Measurements from ENCODE around the gene HSD17B2.

The HSD17B2 gene

DNA sequence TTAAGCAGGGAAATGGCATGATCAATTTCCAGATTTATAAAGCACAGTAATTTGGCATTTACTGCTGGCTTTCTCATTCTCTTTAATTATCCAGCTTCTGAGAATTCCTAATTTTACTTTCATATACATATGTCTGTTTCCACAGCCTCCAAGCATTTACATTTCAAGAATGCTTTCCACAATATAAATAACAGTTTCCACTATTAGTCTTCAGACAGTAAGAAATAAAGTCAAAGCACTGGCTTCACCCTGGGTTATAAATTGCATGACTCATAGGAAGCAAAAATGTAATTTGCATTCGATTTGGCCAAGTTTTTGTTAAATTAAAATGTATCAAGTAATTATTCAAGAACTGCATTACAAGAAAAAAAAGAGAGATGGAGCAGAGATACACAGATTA lies 81.5 kb downstream of the HSD17B2 start:
- no peak overlapping the region for H3K27ac ChIP-seq
- H3K36me3 ChIP-seq = no peaks in the 10 kb centered on the region
- TF ChIP-seq, protein P1, sequence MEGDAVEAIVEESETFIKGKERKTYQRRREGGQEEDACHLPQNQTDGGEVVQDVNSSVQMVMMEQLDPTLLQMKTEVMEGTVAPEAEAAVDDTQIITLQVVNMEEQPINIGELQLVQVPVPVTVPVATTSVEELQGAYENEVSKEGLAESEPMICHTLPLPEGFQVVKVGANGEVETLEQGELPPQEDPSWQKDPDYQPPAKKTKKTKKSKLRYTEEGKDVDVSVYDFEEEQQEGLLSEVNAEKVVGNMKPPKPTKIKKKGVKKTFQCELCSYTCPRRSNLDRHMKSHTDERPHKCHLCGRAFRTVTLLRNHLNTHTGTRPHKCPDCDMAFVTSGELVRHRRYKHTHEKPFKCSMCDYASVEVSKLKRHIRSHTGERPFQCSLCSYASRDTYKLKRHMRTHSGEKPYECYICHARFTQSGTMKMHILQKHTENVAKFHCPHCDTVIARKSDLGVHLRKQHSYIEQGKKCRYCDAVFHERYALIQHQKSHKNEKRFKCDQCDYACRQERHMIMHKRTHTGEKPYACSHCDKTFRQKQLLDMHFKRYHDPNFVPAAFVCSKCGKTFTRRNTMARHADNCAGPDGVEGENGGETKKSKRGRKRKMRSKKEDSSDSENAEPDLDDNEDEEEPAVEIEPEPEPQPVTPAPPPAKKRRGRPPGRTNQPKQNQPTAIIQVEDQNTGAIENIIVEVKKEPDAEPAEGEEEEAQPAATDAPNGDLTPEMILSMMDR (IDR thresholded peaks at IDR 0.05) = no peak
- H3K27me3 ChIP-seq = no peaks in the 10 kb centered on the region
- H3K4me3 ChIP-seq (ENCODE audit: low read depth in 1 of 2, low read length in 1 of 2) = no peak overlapping the region
- H3K4me1 ChIP-seq (ENCODE audit: control insufficient read depth in 1 of 2, insufficient read depth in 1 of 2, low read depth in 1 of 2, low read length in 1 of 2) = no peaks in the 10 kb centered on the region
- H3K9me3 ChIP-seq = no peaks in the 10 kb centered on the region

GRCh38 chr16:82118749-82119148 lies 83.7 kb downstream of the HSD17B2 start:
- H3K27ac ChIP-seq = no peak overlapping the region
- H3K27me3 ChIP-seq = no peaks in the 10 kb centered on the region
- no peaks in the 10 kb centered on the region for H3K9me3 ChIP-seq
- no peak overlapping the region for H3K4me3 ChIP-seq (ENCODE audit: low read depth in 1 of 2, low read length in 1 of 2)
- H3K36me3 ChIP-seq = no peaks in the 10 kb centered on the region
- TF ChIP-seq, protein P1 (IDR thresholded peaks at IDR 0.05) = no peak
- H3K4me1 ChIP-seq (ENCODE audit: control insufficient read depth in 1 of 2, insufficient read depth in 1 of 2, low read depth in 1 of 2, low read length in 1 of 2) = no peaks in the 10 kb centered on the region

GRCh38 chr16:82119405-82119804 lies 84.4 kb downstream of the HSD17B2 start:
- H3K4me1 ChIP-seq (ENCODE audit: control insufficient read depth in 1 of 2, insufficient read depth in 1 of 2, low read depth in 1 of 2, low read length in 1 of 2) = no peaks in the 10 kb centered on the region
- H3K4me3 ChIP-seq (ENCODE audit: low read depth in 1 of 2, low read length in 1 of 2) = no peak overlapping the region
- no peak overlapping the region for H3K27ac ChIP-seq
- H3K27me3 ChIP-seq = no peaks in the 10 kb centered on the region
- H3K9me3 ChIP-seq = no peaks in the 10 kb centered on the region
- H3K36me3 ChIP-seq = no peaks in the 10 kb centered on the region
- TF ChIP-seq, protein P1 (IDR thresholded peaks at IDR 0.05) = no peak

- no peak overlapping the region for H3K27ac ChIP-seq
Observed at GRCh38 chr16:82124651-82125050, 89.6 kb downstream of the HSD17B2 start.

GRCh38 chr16:82129881-82130280 lies 94.8 kb downstream of the HSD17B2 start:
- TF ChIP-seq, protein P1 (IDR thresholded peaks at IDR 0.05) = no peak

More at GRCh38 chr16:82124651-82125050, 89.6 kb downstream of the HSD17B2 start:
- Histone ChIP-seq H3K4me3 (ENCODE audit: low read depth in 1 of 2, low read length in 1 of 2) (no peak overlapping the region), H3K27me3 (no peaks in the 10 kb centered on the region), H3K36me3 (no peaks in the 10 kb centered on the region), H3K9me3 (no peaks in the 10 kb centered on the region), H3K4me1 (ENCODE audit: control insufficient read depth in 1 of 2, insufficient read depth in 1 of 2, low read depth in 1 of 2, low read length in 1 of 2) (no peaks in the 10 kb centered on the region)
- TF ChIP-seq, protein P1 (IDR thresholded peaks at IDR 0.05) = no peak

GRCh38 chr16:82133798-82134197 lies 98.7 kb downstream of the HSD17B2 start:
- TF ChIP-seq, protein P1 (IDR thresholded peaks at IDR 0.05) = no peak
- Histone ChIP-seq H3K36me3 (no peaks in the 10 kb centered on the region), H3K4me3 (ENCODE audit: low read depth in 1 of 2, low read length in 1 of 2) (no peak overlapping the region), H3K27ac (no peak overlapping the region), H3K27me3 (no peaks in the 10 kb centered on the region), H3K9me3 (no peaks in the 10 kb centered on the region), H3K4me1 (ENCODE audit: control insufficient read depth in 1 of 2, insufficient read depth in 1 of 2, low read depth in 1 of 2, low read length in 1 of 2) (no peaks in the 10 kb centered on the region)

More at GRCh38 chr16:82129881-82130280, 94.8 kb downstream of the HSD17B2 start:
- no peaks in the 10 kb centered on the region for H3K36me3 ChIP-seq
- H3K4me3 ChIP-seq (ENCODE audit: low read depth in 1 of 2, low read length in 1 of 2) = no peak overlapping the region
- no peaks in the 10 kb centered on the region for H3K27me3 ChIP-seq
- H3K4me1 ChIP-seq (ENCODE audit: control insufficient read depth in 1 of 2, insufficient read depth in 1 of 2, low read depth in 1 of 2, low read length in 1 of 2) = no peaks in the 10 kb centered on the region
- no peak overlapping the region for H3K27ac ChIP-seq
- H3K9me3 ChIP-seq = no peaks in the 10 kb centered on the region
